CD4-positive, alpha-beta memory T cell (primary cell): ENCODE data around the gene TAGLN. TPM values are rescaled to one million over a fixed set of nuclear protein-coding genes. Genes with fewer than 3 reads are reported as not detected.
A peak's percentile ranks its signal among the peaks of the same experiment; 100 is the strongest.

ENCODE experiments used
- CTCF ChIA-PET: fragments of 350-600 bp; sonication (Branson Sonifier 250); formaldehyde crosslinking; loops from one replicate; lab custom pipeline; 2021; ENCODE audit warnings: inconsistent platforms; ENCODE audit not compliant: partially characterized antibody; lab: Charles Lee
- POLR2A ChIA-PET: fragments of 350-600 bp; sonication (Branson Sonifier 250); formaldehyde crosslinking; loops from one replicate; lab custom pipeline; 2021; ENCODE audit not compliant: partially characterized antibody; lab: Charles Lee
- DNase-seq, 5 donors: peaks; one replicate each; pipeline versions ENCODE4 v3.0.0 to v3.0.0-alpha.2; 2020 to 2022; ENCODE audit warnings: mixed read lengths in 1 of 5
- H3K27ac ChIP-seq: one replicate; pipeline ENCODE4 v1.7.0; 2013; ENCODE audit warnings: low read depth, low read length
- H3K27me3 ChIP-seq: 2 replicates; pipeline ENCODE4 v1.7.0; 2013; ENCODE audit warnings: mild to moderate bottlenecking, low read length, moderate library complexity; ENCODE audit not compliant: insufficient read depth
- H3K36me3 ChIP-seq: 2 replicates; pipeline ENCODE4 v1.7.0; 2013; ENCODE audit warnings: mild to moderate bottlenecking, low read length, moderate library complexity; ENCODE audit not compliant: insufficient read depth
- H3K4me1 ChIP-seq: 2 replicates; pipeline ENCODE4 v1.7.0; 2013; ENCODE audit warnings: mild to moderate bottlenecking, low read length, moderate library complexity; ENCODE audit not compliant: insufficient read depth
- H3K4me3 ChIP-seq, 2 donors: one replicate each; pipeline ENCODE4 v1.7.0; 2013; ENCODE audit warnings: low read length in 2 of 2, mild to moderate bottlenecking in 1 of 2
- H3K9me3 ChIP-seq, 2 donors: one replicate each; pipeline ENCODE4 v1.7.0; 2013; ENCODE audit warnings: low read length in 2 of 2, control low read depth in 1 of 2; ENCODE audit not compliant: control insufficient read depth in 1 of 2
- H3K27ac Mint-ChIP-seq, 7 donors: one replicate each; pipeline ENCODE4 v1.8.0; 2020 to 2021; ENCODE audit warnings: mixed read lengths in 7 of 7, mild to moderate bottlenecking in 6 of 7, inconsistent platforms in 3 of 7, moderate library complexity in 3 of 7
- H3K27me3 Mint-ChIP-seq, 2 donors: one replicate each; pipeline ENCODE4 v1.8.0; 2020 to 2021; ENCODE audit warnings: mixed read lengths in 2 of 2
- H3K36me3 Mint-ChIP-seq, 2 donors: one replicate each; pipeline ENCODE4 v1.8.0; 2020 to 2021; ENCODE audit warnings: mixed read lengths in 2 of 2, inconsistent platforms in 1 of 2, mild to moderate bottlenecking in 1 of 2
- H3K4me1 Mint-ChIP-seq, 4 donors: one replicate each; pipeline ENCODE4 v1.8.0; 2020 to 2021; ENCODE audit warnings: mixed read lengths in 4 of 4, mild to moderate bottlenecking in 1 of 4
- H3K4me3 Mint-ChIP-seq, 8 donors: one replicate each; pipeline ENCODE4 v1.8.0; 2020 to 2021; ENCODE audit warnings: mixed read lengths in 8 of 8, mild to moderate bottlenecking in 7 of 8, moderate library complexity in 6 of 8, inconsistent platforms in 3 of 8
- H3K9me3 Mint-ChIP-seq, 8 donors: one replicate each; pipeline ENCODE4 v1.8.0; 2020 to 2021; ENCODE audit warnings: mixed read lengths in 8 of 8, mild to moderate bottlenecking in 5 of 8, inconsistent platforms in 3 of 8, moderate library complexity in 1 of 8
- intact Hi-C: fragments of 100-400 bp; cut with micrococcal nuclease; formaldehyde crosslinking; loops from one replicate; pipeline ENCODE4 v1.15.1; 2023
- polyA plus RNA-seq, 2 donors: library from polyadenylated mRNA; unstranded; fragments of 300-500 nt; fragmentation: Illumina TruSeq; gene quantifications; one replicate each; pipeline ENCODE4 v1.2.3, GENCODE V29; 2021
- total RNA-seq, 2 experiments: library from RNA; stranded (reverse); gene quantifications; one replicate each; pipeline ENCODE4 v1.2.3, GENCODE V29; 2021

Gene TAGLN
- total and polyA plus RNA-seq, 4 experiments from 2014 or later, result 0.15 to 19.7 (median 9.0) TPM

DNA sequence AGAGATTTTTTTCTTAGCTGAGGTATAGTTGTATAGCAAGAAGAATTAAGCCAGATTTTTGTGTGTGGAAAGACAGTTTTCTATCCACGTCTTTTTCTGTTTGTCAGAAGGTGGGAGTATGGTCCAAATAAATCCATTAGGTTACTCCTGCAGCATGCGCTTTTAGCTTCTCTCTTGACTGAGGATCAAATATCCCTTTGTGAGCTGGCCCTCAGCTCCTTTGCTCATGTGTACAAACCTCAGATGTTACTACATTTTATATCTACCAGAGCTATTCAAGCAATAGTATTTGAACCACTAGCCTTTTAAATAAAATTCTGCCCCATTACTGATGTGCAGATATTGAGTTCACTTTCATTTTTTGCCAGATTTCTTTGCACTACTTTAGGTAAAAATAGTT is 29.4 kb upstream of the TAGLN start:
- Mint-ChIP-seq H3K27me3 (no peaks in the 10 kb centered on the region), H3K9me3 (no peaks in the 10 kb centered on the region), H3K4me1 (peaks cover 0 to 9% (median 3%) of the 10 kb centered on the region in 4 donors), H3K27ac (peak overlapping the region in 1 of 7 donors; percentile 6), H3K4me3 (no peak overlapping the region), H3K36me3 (peaks cover 28 to 48% of the 10 kb centered on the region in 2 donors)
- Histone ChIP-seq H3K4me3 (no peak overlapping the region), H3K27ac (no peak overlapping the region), H3K36me3 (peaks cover 28% of the 10 kb centered on the region), H3K27me3 (no peaks in the 10 kb centered on the region), H3K4me1 (peaks cover 3% of the 10 kb centered on the region), H3K9me3 (no peaks in the 10 kb centered on the region)
- ChIA-PET POLR2A (interaction anchor here (0.8 kb wide), 1 partner anchor 9 kb away, joined by 3 read pairs; the partner anchor contains the start of gene SIDT2), CTCF (interaction anchor here (1.1 to 1.7 kb wide), 2 partner anchors 10 to 58 kb away, joined by 3 to 5 read pairs; no protein-coding TSS in a partner anchor)
- DNase-seq, result no peak
- intact Hi-C loops, result no loop called here

- Histone ChIP-seq H3K4me1 (peaks cover 3% of the 10 kb centered on the region), H3K4me3 (no peak overlapping the region), H3K36me3 (peaks cover 28% of the 10 kb centered on the region), H3K9me3 (no peaks in the 10 kb centered on the region), H3K27me3 (no peaks in the 10 kb centered on the region), H3K27ac (no peak overlapping the region)
- Mint-ChIP-seq H3K4me3 (no peak overlapping the region), H3K27ac (peak overlapping the region in 1 of 7 donors; percentile 49), H3K27me3 (no peaks in the 10 kb centered on the region), H3K4me1 (peaks cover 0 to 9% (median 3%) of the 10 kb centered on the region in 4 donors), H3K9me3 (no peaks in the 10 kb centered on the region), H3K36me3 (peaks cover 27 to 46% of the 10 kb centered on the region in 2 donors)
- DNase-seq, result no peak
- intact Hi-C loops, result no loop called here
- ChIA-PET POLR2A (interaction anchor here (0.5 kb wide), 1 partner anchor 262 kb away, joined by 3 read pairs; no protein-coding TSS in a partner anchor), CTCF (interaction anchor here (1.7 kb wide), 1 partner anchor 10 kb away, joined by 5 read pairs; no protein-coding TSS in a partner anchor)
Observed at GRCh38 chr11:117170210-117170609, 29.0 kb upstream of the TAGLN start.

- Histone ChIP-seq H3K27ac (no peak overlapping the region), H3K4me1 (peaks cover 3% of the 10 kb centered on the region), H3K9me3 (no peaks in the 10 kb centered on the region), H3K4me3 (no peak overlapping the region), H3K27me3 (no peaks in the 10 kb centered on the region), H3K36me3 (peaks cover 21% of the 10 kb centered on the region)
- intact Hi-C loops, result no loop called here
- Mint-ChIP-seq H3K27ac (peak overlapping the region in 4 of 7 donors; percentile 13 to 69 (median 28)), H3K4me1 (peaks cover 0 to 9% (median 3%) of the 10 kb centered on the region in 4 donors), H3K36me3 (peaks cover 20 to 39% of the 10 kb centered on the region in 2 donors), H3K9me3 (no peaks in the 10 kb centered on the region), H3K4me3 (no peak overlapping the region), H3K27me3 (no peaks in the 10 kb centered on the region)
- no peak for DNase-seq
- ChIA-PET CTCF (interaction anchor here (1.7 kb wide), 1 partner anchor 9 kb away, joined by 5 read pairs; no protein-coding TSS in a partner anchor), POLR2A (interaction anchor here (1.4 to 2.5 kb wide), 2 partner anchors 27 to 318 kb away, joined by 5 to 11 read pairs; partner anchors contain the start of gene PAFAH1B2)
Observed at GRCh38 chr11:117171007-117171403, 28.2 kb upstream of the TAGLN start.

DNA sequence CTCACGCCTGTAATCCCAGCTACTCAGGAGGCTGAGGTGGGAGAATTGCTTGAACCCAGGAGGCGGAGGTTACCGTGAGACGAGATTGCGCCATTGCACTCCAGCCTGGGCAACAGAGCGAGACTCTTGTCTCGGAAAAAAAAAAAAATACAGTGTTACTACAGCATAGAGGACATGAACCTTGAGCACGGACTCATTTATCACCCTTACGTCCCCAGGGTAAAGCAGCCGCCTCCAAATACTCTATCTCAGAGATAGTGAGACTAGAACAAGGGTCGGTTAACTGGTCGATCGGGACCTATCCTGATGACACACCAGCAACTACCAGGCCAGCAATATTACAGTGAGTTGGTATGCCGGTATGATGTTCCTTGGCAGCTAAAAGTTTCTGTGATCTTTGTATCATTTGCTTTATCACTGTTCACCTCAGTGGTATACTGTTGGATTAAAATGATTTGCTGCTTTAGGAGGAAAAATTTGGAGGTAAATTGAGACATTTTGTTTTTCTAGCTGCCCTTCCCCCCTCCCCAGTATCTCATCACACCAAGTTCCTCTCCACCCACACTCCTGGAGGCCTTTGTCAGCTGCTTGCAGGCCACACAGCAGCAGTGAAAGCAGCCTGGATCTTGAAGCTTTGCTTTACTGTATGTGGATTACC is 27.6 kb upstream of the TAGLN start:
- ChIA-PET CTCF (interaction anchor here (1.0 to 2.4 kb wide), 2 partner anchors 11 to 26 kb away, joined by 3 to 12 read pairs; no protein-coding TSS in a partner anchor), POLR2A (interaction anchor here (1.4 to 2.5 kb wide), 4 partner anchors 9 to 319 kb away, joined by 4 to 11 read pairs (median 6); partner anchors contain the start of gene PAFAH1B2)
- Histone ChIP-seq H3K27ac (no peak overlapping the region), H3K4me1 (peaks cover 3% of the 10 kb centered on the region), H3K27me3 (no peaks in the 10 kb centered on the region), H3K9me3 (no peaks in the 10 kb centered on the region), H3K4me3 (no peak overlapping the region), H3K36me3 (peaks cover 16% of the 10 kb centered on the region)
- Mint-ChIP-seq H3K9me3 (no peaks in the 10 kb centered on the region), H3K27me3 (no peaks in the 10 kb centered on the region), H3K4me1 (peaks cover 0 to 9% (median 3%) of the 10 kb centered on the region in 4 donors), H3K4me3 (no peak overlapping the region), H3K36me3 (peaks cover 16 to 34% of the 10 kb centered on the region in 2 donors), H3K27ac (peak overlapping the region in 5 of 7 donors; percentile 13 to 77 (median 48))
- intact Hi-C loops, result no loop called here
- DNase-seq, result no peak

GRCh38 chr11:117172724-117173421 is 26.3 kb upstream of the TAGLN start:
- no peak for DNase-seq
- H3K4me3 ChIP-seq, result no peak overlapping the region
- no peaks in the 10 kb centered on the region for H3K9me3 ChIP-seq
- H3K9me3 Mint-ChIP-seq, result no peaks in the 10 kb centered on the region
- intact Hi-C loops, result no loop called here
- POLR2A ChIA-PET, result interaction anchor here (1.4 to 2.5 kb wide), 4 partner anchors 8 to 320 kb away, joined by 4 to 11 read pairs (median 6); partner anchors contain the start of gene PAFAH1B2
- no peak overlapping the region for H3K27ac ChIP-seq
- peaks cover 12 to 23% of the 10 kb centered on the region in 2 donors for H3K36me3 Mint-ChIP-seq
- H3K27ac Mint-ChIP-seq, result peak overlapping the region in 4 of 7 donors; percentile 3 to 72 (median 42)
- peaks cover 5% of the 10 kb centered on the region for H3K4me1 ChIP-seq
- no peaks in the 10 kb centered on the region for H3K27me3 ChIP-seq
- CTCF ChIA-PET, result interaction anchor here (0.8 to 2.4 kb wide), 4 partner anchors 10 to 54 kb away, joined by 3 to 12 read pairs (median 4); no protein-coding TSS in a partner anchor
- no peak overlapping the region for H3K4me3 Mint-ChIP-seq
- H3K4me1 Mint-ChIP-seq, result peaks cover 1 to 13% (median 5%) of the 10 kb centered on the region in 4 donors
- no peaks in the 10 kb centered on the region for H3K27me3 Mint-ChIP-seq
- peaks cover 5% of the 10 kb centered on the region for H3K36me3 ChIP-seq

DNA sequence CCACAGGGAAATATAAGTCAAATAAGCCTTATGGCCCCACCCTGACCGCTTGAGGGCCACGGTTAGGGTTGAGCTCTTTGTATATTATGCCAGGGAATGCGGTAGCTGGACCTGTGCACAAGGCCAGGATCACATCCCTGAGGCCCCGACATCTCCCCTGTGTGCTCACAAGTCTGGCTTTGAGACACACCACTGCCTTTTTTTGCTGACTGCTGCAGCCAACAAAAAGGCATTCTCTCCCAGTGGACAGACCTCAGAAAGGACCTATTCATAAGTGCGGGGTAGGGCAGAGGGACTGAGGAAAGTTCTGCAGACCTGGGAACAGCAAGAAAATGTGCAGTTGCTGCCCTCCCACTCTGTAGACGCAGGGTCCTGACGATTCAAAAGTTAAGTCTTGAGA is 24.1 kb upstream of the TAGLN start:
- no peak overlapping the region for H3K27ac ChIP-seq
- Mint-ChIP-seq H3K36me3 (peaks cover 2 to 15% of the 10 kb centered on the region in 2 donors), H3K4me3 (no peak overlapping the region), H3K27ac (peak overlapping the region in 2 of 7 donors; percentile 29 to 59), H3K4me1 (peaks cover 13 to 30% (median 23%) of the 10 kb centered on the region in 4 donors), H3K9me3 (no peaks in the 10 kb centered on the region), H3K27me3 (no peaks in the 10 kb centered on the region)
- ChIA-PET POLR2A (interaction anchor here (0.8 kb wide), 1 partner anchor 30 kb away, joined by 3 read pairs; the partner anchor contains the start of gene PAFAH1B2), CTCF (no interaction called here)
- no peaks in the 10 kb centered on the region for H3K36me3 ChIP-seq
- no peaks in the 10 kb centered on the region for H3K27me3 ChIP-seq
- DNase-seq, result no peak
- no peak overlapping the region for H3K4me3 ChIP-seq
- intact Hi-C loops, result loop anchor here (5.0 kb wide), 1 partner anchor 403 kb away; the partner anchor contains the start of gene BUD13
- H3K4me1 ChIP-seq, result peaks cover 21% of the 10 kb centered on the region
- H3K9me3 ChIP-seq, result no peaks in the 10 kb centered on the region
